ENCODE results near the gene MCOLN3.
A peak's percentile ranks its signal among the peaks of the same experiment; 100 is the strongest.

DNA sequence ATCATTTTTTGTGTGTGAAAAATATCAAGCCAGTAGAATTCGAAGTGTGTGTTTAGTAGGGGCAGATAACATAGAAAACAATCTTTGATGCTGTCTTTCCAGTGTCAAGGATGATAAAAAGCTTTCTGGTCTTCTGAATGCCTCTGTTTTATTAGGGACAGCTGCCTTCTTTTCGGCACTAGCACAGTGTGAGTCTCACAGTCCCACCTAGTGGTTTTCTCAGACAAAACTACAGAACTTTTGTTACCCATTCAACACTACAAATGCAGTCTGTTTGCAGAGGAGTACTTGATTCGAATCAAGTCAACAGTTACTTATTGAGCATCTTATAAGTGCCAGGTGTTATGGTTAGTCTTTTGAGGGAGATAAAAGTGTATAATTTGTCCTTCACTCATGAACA lies 30.6 kb upstream of the MCOLN3 start:
- TF ChIP-seq, protein P1, sequence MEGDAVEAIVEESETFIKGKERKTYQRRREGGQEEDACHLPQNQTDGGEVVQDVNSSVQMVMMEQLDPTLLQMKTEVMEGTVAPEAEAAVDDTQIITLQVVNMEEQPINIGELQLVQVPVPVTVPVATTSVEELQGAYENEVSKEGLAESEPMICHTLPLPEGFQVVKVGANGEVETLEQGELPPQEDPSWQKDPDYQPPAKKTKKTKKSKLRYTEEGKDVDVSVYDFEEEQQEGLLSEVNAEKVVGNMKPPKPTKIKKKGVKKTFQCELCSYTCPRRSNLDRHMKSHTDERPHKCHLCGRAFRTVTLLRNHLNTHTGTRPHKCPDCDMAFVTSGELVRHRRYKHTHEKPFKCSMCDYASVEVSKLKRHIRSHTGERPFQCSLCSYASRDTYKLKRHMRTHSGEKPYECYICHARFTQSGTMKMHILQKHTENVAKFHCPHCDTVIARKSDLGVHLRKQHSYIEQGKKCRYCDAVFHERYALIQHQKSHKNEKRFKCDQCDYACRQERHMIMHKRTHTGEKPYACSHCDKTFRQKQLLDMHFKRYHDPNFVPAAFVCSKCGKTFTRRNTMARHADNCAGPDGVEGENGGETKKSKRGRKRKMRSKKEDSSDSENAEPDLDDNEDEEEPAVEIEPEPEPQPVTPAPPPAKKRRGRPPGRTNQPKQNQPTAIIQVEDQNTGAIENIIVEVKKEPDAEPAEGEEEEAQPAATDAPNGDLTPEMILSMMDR (IDR thresholded peaks at IDR 0.05) = peak in 4 of 7 experiments; percentile 9 to 50 (median 18)
- TF ChIP-seq POLR2A (IDR thresholded peaks at IDR 0.05) = no peak

All from body of pancreas (tissue), 4 donors.